ENCODE results near the gene SERPINB3.
"Not testable (repeated sequence)": the region's sequence is repeated elsewhere in the genome, so short reads cannot be mapped to it uniquely, and the experiment has no call there.

Gene SERPINB3

DNA sequence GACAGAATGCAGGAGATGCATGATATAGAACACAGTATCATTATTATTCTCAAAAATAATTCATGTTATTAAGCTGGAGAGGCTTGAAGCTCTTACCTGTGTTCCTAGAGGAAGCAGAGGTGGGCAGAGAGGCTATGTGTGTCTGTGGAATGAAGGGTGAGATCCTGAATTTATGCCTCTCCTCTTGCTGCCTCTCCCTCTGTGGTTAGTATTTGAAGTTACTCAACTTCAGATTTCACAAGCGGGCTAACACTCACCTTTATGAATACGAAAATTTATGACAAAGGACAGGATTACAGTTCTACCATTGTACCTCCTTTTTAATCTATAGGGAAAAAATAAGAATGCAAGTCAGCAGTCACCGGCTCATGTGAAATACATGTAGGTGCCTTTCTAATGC lies at the start of gene SERPINB3:
Gene SERPINB3, minus strand, starts transcription at position 144 of the 400 bp plus-strand sequence. CDS start 677 bp downstream, outside the sequence.
- DNase-seq (ENCODE audit: low read depth) = not testable (repeated sequence)

DNA sequence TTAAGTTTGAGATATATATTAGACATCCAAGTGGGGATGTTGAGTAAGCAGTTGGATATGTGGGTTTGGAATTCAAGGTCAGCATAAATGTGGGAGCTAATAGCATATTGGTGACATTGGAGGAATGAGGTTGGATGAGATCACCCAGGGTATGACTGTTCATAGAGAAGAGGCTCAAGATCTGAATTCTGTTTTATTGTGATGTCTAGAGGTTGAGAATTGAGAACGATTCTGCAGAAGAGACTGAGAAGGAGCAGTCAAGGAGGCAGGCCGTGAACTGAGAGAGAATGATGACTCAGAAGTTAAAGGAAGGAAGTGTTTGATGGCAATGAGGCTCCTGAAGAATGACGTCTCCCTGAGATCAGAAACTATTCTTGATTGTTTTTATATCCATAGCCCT lies 47.0 kb upstream of the SERPINB3 start:
- DNase-seq (ENCODE audit: low read depth) = peak; percentile 94

DNA sequence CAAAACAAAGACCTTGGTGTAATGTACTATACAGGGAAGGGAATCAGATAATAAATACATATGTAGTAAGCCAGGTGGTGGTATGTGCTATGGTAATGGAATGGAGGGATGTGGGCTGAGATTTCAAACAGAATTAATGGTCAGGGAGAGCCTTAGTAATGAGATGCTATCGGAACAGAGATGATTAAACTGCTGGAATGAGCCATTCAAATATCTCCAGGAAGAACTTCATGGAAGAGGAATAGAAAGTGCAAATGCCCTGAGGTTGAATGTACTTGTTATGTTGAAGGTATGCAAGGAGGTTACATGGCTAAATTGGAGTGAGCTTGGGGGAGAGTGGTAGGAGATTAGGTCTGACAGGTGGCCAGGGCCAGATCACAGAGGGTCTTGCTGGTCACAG lies 46.1 kb upstream of the SERPINB3 start:
- peak; percentile 37 for DNase-seq (ENCODE audit: low read depth)

DNA sequence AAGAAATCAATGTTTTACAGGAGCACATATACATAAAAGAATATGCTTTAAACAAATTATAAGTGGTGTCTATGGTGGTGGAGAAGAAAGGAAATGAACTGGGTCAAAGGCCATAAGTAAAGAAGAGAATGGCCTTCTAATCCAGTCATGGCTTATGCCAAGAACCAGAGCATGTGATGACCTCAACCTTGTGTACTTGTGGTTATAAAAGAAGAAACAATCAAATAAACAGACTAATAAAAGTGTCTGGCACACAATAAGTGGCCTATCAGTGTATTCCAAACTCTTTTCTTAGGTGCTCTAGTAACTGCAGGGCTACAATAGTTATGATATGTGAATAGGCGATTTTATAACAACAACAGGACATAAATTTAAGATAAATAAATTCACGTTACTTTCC lies 43.7 kb upstream of the SERPINB3 start:
- DNase-seq (ENCODE audit: low read depth) = no peak

DNA sequence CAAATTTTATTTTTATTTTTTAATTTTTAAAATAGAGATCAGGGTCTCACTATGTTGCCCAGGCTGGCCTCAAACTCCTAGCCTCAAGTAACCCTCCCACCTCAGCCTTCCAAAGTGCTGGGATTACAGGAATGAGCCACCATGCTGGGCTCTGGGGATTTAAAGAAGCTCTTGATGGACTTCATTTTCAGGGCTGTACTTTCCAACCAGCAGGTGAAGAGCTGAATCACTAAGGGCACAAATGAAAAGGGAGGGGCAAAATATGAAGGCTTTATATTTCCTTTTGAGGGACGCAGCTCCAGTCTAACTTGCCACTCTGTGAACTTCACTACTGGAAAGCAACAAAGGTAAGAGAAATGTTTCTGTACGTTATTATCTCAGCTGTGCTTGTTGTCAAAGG lies 41.0 kb upstream of the SERPINB3 start, which contains the start of gene SERPINB11:
Gene SERPINB11, plus strand, starts transcription at position 301 of the 400 bp plus-strand sequence. CDS start 7,234 bp downstream, outside the sequence.
- DNase-seq (ENCODE audit: low read depth) = no peak

DNA sequence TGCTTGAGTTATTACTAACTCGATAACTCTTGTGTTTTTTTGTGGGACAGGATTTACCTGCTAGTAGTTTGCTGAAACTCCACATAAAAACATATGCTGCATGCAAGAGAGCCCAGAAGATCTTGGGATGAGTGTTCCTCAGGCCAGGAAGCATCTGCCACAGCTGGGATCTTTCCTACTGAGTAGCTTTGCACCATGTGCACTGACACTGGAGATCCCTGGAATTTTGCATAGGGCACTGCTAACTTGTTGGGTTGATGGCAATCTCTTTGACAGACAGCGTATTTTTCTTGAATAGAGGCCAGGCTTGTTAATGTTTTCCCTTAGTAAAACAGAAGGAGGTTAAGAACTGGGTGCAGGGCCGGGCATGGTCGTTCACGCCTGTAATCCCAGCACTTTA lies 40.3 kb upstream of the SERPINB3 start:
- peak; percentile 33 for DNase-seq (ENCODE audit: low read depth)

DNA sequence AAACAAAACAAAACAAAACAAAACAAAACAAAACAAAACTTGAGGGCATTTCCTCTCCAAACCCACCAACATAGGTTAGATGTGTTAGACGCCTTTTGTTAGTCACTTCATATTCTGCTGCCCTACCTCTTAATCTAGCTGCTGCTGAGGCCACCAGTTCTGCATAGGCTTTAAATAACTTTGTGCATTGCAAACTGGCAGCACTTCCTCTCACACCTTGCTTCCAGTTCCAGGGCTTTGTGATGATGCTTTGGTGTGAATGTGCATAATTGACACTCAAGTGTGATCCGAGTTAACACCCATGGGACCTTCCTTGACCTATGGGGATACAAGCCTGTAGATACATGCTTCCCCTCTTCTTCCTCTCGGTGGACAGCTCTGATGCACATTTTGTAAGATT lies 38.8 kb upstream of the SERPINB3 start:
- no peak for DNase-seq (ENCODE audit: low read depth)

DNA sequence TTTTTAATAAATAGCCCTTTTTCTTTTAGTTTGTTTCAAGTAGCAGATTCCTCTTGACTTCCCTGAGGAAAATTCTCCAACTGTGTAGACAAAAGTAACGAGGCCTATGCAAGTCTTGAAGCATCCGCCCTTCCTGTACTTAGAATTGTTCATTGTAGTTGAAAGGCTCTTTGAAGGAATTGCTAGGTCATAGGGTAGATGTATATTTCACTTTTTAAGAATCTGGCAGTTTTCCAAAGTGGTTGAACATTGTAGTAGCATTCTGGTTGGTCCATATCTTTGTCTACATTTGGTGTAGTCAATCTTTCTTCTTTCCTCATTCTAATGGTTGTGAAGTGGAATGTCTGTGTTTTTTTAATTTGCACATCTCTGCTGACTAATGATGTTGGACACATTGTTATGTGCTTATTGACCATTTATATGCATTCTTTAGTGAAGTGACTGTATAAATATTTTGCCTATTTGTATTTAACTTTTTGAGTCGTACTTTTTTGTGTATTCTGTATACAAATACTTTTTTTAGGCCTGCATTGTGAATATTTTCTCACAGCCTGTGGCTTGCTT lies 35.5 kb upstream of the SERPINB3 start:
- peak; percentile 83 for DNase-seq (ENCODE audit: low read depth)

DNA sequence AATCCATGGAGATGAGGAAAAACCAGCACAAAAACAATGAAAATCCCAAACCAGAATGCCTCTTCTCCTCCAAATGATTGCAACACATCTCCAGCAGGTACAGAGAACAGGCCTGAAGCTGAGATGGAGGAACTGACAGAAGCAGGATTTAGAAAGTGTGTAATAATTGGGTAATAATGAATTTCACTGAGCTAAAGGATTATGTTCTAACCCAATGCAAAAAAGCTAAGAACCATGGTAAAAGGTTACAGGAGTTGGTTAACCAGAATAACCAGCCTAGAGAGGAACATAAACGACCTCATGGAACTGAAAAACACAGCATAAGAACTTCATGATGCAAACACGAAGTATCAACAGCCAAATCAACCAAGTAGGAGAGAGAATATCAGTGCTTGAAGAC lies 27.4 kb upstream of the SERPINB3 start:
- no peak for DNase-seq (ENCODE audit: low read depth)

DNA sequence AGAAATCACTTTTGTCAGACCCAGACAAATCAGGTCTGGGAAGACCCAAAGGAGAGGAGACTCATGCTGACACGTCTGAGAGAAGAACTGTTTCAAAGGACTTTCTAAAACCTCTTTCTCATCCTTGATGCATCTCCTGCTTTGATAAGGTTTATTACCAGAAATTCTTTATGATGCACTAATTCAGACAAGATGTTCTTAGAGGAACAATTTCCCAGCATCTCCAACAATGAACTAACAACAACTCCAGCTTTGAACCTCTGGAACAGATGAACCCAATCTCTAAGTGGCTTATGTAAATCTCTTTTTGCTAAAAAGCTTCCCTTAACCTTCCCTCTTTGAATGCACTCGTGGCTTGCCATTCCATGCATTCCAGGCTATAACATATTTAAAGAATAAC lies 25.2 kb upstream of the SERPINB3 start:
- DNase-seq (ENCODE audit: low read depth) = peak; percentile 66

DNA sequence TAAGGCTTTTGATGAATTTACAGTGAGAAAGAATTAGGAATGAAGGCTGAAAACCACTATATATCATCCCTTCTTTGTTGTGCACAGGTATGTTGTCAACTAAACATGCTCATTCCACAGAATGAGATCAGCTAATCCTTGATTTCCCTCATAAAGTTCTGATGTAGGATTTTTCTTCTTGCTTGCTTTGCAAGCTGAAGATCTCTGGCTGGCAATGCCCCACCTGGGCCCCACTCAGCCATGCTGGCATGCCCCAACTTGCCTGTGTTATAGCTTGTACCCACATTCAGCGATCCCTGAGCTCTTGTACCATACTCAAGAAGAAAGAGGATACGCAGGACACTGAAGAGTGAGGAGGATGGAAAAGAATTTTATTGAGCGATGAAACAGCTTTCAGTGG lies 23.0 kb upstream of the SERPINB3 start:
- no peak for DNase-seq (ENCODE audit: low read depth)

DNA sequence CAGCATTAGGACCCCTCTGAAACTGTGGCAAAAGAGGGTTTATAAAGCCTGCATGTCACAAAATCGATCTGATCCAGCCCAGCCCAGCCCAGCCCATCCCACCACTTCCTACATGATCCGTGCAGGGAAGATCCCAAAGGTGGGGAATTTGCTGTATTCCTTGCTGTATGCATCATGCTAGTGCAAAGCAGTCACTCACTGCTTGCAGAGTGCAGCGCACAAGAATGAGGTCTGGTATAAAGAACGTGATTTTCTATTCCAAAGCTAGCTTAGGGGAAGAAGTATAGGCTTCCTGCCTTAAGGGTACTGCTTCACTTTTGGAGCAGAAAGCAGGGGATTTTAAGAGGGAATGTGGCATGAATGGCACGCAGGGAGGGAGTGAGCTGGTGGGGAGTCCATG lies 22.2 kb upstream of the SERPINB3 start:
- DNase-seq (ENCODE audit: low read depth) = no peak

DNA sequence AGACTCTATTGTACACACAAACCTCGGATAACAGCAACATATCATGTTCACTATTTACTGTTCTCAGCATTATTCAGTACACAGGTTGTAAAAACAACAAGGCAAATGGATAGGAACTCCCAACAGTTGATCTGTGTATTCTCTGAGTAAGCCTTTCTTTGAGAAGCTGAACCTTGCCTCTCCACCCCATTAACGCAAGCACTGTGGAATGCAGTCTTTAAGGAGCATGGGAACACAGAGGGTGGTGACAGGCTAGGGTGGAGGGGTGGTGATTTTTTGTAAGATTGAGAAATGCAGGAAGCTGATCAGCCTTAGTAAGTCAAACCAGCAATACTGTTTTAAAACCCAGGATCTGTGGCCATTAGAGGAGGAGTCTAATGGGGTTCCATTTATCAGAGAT lies 21.5 kb upstream of the SERPINB3 start:
- DNase-seq (ENCODE audit: low read depth) = peak; percentile 97

DNA sequence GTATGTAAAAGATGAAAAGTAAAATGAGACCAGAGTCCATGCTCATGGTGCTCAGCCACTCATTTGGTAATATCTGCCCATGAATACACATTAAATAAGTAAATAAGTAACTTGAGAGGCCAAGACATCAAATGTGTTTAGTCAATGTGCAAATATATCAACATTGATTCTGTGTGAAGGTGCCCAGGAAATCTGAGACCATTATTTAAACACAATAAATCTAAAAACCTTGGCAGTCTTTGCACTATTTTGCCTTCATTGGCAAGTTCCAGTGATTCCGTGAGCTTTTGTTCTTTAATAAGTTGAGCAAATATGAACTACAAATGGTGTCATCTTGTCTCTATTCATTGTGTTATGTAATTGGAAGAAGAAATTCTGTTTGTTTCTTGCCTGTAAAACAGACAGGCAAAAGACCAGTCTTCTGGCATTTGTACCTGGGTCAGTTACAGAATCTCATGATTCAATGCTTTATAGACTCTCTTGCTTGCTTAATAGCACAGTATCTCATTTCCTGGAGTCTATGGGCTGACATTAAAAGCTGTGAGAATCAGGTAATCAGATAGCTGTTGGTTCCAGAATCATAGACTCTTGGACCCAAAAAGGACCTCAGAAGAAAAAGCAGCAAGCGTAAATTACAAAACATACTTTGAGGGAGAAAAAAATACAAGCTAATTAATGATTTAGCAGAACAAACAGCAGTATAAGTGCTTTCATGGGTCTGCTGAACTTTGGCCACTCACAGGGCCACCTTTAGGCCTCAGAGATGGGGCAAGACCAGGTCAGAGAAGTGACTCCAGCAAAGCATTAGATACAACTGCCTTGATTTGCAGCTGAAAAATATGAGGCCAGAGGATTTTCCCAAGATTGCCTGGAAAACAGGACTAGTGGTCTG lies 20.0 kb upstream of the SERPINB3 start:
- no peak for DNase-seq (ENCODE audit: low read depth)

DNA sequence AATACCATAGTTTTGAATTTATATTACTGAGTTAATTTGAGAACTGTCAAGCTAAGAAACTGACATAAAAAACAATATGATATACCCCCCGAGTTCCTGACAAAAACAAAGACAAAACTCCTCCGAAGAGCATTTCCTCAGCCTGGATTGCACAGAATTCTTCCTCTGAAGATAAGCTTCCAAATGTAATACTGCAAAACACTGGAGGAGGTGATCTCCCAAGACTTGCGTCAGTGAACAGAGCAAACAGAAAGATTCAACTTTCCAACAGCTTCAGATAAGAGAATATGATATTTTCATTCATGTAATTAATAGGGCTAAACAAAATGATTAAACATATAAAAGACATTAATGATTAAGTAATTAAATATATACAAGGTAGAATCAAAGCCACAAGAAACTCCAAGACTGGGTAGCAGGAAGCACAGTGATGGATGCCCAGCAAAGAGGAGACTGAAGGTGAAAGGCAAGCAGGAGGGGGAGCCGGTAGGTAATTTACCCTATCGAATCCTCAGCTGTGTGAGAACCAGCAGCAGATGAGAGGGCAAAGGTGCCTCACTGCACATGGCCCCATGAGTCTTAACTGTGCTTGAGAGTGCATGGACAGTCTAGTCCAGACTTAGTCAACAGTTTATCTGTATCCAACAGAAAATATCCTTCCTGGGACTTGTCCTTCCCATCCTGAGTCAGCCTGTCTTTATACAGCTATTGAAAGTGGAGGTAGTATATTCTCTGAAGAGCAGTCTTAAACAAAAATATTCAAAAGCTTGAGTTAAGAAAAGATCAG lies 18.3 kb upstream of the SERPINB3 start:
- DNase-seq (ENCODE audit: low read depth) = no peak

DNA sequence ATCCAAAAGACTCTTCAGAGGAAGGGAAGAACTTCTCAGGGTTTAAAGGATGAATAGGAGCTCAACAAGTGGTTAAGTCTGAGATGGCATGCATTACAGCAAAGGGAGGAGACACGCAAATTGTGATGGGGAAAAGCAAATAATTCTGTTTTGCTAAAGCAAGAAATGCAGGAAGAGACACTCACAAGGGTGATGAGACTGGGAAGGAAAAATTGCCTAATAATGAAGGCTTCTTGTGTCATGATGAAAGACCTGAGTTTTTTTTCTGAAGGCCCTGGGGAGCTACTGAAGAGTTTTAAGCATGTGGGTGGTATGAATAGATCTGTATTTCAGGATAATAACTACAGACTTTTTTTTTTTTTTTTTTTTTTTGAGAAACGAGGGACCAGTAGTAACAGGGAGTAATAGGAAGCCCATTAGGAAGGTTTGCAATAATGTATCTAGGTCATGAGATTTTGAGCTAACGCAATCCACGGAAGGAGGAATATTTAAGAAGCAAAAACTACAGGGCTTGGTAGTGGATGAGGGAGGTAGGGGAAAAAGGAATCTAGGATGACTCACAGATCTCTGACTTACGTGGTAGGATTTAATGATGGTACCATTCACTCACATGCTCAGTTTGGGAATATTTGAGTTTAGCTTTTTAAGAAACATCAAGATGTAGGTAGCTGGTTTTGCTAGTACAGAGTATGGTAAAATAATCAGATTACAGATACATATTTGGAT lies 16.0 kb upstream of the SERPINB3 start:
- DNase-seq (ENCODE audit: low read depth) = peak; percentile 51

DNA sequence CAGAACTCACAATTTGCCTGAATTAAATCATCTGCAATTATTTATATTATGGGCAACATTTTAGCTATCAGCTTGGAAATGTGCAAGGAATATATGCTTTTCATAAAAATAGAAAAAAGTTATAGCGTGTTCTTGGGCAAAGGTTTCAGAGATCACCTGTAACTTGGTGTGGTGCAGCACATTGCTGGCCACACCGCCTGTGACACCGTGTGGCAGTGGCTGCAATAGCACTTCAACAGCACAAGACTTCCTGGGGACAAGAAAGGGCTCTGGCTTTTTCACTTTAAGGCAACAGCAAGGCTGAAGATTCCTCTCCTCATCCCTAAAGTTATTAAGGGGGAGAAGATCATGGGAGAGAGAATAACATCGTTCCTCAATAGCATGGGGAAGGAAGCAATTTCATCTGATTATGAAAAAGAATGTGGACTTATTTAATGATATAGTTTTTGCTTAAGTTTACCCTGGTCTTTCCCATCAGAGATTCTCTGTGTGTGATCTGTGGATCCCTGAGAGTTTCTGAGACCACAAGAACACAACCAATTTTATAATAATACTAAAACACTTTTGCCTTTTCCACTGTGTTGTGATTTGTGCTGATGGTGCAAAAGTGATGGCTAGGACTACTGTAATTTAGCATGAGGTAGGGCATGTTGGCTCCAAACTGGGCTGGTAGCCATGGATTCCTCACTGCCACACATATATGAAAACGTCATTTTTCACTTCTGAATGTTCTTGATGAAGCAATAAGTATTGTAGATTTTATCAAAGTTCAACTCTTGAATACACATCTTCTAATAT lies 15.0 kb upstream of the SERPINB3 start:
- peak; percentile 30 for DNase-seq (ENCODE audit: low read depth)

DNA sequence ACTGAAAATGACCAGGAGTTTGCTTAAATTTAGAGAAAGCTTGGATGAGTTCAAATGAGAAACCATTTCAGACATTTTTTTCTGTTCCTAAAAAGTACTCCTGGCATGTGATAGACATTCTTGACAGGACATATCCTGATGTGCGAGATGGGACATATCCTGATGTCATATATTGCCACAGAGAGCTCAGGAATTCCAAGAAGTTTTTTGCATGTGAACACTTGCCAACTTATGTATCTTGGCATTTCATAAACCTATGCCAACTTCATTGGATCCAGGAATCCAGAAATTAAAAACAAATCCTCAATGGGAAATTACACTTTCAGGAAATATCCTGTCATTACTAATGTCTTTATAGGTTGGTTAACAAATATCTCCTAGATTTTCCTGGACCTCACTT lies 2.9 kb upstream of the SERPINB3 start:
- peak; percentile 17 for DNase-seq (ENCODE audit: low read depth)

DNA sequence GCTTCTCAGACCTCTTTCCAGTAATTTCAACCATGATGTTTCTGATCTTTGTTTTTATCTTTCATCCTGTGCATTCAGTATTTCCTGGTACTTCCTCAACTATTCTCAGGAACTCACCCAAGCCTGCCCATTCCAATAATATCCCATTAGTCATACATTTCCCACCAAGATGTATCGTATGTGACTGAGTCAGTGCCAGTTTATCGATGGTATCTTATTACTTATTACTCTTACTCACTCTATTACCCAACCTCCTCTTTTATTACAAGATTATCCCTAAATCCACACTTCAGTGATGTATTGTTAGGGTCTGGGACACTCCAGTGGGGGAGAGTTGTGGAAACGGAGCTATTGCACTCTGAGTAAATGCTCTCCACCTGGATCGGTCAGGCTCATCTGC lies 2.8 kb downstream of the SERPINB3 start:
- DNase-seq (ENCODE audit: low read depth) = peak; percentile 47

DNA sequence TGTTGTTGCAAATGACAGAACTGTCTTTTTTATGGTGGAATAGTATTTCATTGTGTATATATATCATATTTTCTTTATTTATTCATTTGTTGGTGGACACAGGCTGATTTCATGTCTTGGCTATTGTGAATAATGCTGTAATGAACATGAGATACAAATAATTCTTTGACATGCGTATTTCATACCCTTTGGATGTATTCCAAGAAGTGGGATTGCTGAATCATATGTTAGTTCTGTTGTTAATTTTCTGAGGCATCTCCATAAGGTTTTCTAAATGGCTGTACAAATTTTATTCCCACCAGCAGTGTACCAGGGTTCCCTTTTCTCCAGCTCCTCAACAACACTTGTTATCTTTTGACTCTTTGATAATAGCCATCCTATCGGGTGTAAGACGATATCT lies 11.4 kb downstream of the SERPINB3 start:
- DNase-seq (ENCODE audit: low read depth) = peak; percentile 43

DNA sequence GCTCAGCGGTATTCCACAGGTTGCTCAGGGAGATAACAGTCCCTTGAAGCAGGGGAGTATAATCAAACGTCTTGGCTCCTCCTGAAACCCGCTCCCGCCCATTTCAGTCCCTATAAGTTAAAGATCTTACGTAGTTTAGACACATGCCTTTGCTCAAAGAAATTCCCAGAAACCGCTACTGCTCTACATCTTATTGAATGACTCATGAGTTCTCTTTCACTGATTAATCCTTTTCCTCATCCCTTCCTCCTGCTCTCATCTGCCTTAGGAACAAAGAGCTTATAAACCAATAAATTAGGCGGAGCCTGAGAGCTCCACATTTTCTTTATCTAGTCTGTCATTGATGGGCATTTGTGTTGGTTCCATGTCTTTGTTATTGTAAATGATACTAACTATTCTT lies 13.5 kb downstream of the SERPINB3 start:
- peak; percentile 76 for DNase-seq (ENCODE audit: low read depth)
